HG03520 (cell line): ENCODE results near the gene LINC00305.

Experiments used
- ATAC-seq: cut with Tn5 transposase; IDR thresholded peaks from one replicate; pipeline ENCODE4 v1.9.1; 2021; ENCODE audit warnings: mild to moderate bottlenecking, moderate library complexity; ENCODE audit not compliant: unreplicated experiment

The LINC00305 gene

GRCh38 chr18:64116571-64117175, 32.2 kb downstream of the LINC00305 start:
- no peak for ATAC-seq

DNA sequence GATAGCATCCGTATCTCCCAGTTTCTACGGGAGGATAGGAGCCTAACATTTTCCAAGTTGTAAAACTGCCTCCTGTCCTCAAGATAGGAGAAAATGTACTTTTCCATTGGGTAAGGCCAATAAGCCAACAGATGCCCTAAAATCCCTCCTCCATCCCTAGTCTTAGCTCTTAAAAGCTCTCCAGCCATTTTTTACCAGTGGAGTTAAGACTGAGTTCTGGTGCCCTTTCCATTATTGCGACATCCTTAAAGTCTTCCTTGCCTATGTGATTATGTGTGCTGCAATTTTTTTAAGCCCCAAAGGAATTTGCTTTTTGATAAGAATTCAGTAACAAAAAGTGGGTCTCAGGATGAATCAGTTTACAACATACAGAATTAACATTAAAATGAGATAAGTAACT, 33.0 kb downstream of the LINC00305 start:
- ATAC-seq, result no peak

- ATAC-seq, result no peak
Observed at GRCh38 chr18:64111950-64112349, 36.9 kb downstream of the LINC00305 start.

DNA sequence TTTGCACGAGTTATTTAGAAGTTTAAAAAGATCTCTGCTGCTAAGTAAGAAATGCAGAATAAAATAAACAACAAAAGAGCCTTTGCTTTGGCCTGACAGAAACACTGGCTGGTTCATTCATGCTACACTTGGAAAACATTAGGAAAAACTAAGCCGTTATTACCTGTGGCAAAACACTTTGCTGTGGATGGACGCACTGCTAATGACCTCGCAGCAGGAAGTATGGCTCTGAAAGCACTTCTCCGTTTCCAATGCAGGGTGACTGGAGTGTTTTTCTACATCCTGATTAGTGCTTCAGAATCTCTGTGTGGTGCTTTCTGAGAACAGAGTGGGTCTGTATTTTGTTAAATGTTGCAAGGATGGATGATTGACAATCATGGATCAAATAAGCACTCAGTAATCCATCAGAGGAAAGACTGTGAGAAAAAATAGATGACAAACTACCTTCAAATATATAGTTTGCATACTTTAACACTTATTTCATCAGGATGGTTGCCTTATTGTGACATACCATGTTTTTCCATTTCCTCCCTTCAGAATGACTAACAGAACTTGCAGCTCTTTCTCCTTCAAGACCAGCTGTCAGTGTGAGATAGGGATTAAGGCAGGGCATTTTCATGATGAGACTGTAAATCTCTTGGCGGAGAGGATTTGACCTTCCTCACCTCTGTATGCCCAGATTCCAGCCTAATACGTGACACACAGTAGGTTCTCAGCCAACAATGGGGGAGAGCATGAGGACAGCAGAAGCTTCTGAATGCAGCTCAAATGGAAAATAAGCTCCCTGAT, 38.0 kb downstream of the LINC00305 start:
- no peak for ATAC-seq

DNA sequence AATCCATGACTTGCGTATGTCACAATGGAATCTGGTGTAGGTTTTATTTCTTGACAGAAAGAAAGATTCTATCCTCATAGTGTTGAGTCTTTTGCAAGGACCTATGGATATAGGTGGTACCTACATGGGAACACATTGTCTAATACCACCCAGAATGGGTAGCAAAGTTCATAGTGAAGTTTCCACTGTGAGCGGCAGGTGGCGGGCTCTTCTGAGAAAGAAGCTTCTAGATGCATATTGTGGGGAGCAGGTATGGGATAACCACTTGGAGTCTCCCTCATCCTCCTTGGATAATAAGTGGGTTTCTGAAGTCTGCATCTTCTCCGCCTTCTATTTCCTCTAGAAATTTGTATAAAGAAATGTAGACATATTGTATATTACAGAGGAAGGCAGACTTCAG, 44.9 kb downstream of the LINC00305 start:
- ATAC-seq, result no peak

- peak; percentile 62 for ATAC-seq
Observed at GRCh38 chr18:64100116-64100922, 48.6 kb downstream of the LINC00305 start.

DNA sequence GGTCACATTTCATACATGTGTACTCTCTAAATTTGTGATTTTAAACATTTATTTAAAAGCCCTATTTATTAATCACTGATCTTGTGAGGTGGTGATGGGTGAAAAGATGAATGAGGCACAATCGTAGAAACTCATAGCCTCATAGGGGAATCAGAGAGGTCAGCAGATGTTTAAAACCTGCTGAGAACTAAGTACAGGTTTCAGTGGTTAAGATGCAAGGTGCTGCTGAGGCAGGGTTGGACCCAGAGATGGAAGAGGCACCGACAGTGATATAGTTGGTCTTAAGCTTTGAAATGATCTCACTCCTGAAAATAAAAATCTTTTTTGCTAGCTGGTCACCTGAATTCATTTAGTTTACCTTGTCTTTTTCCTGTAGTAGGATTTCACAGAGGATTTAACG, 49.6 kb downstream of the LINC00305 start:
- ATAC-seq, result peak; percentile 54

DNA sequence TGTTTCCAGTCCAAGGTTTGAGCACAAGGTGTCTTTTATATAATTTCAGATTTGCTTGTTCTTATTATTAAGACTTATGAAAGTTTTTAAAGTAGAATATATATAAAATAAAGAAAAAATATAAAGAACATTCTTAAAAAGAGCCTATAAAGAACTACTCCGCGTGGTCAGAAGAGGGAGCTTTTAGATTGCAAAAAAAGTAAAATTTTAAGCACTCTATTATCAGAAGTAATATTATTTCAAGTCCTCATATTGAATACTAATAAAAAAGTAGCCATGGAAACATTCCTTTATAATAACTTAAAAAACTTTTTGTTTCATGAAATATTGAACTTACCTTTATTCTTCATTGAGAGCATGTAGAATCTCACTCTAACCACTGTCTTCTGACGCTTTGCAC, 51.4 kb downstream of the LINC00305 start:
- ATAC-seq, result no peak

- ATAC-seq, result no peak
Observed at GRCh38 chr18:64095056-64095455, 53.8 kb downstream of the LINC00305 start.

DNA sequence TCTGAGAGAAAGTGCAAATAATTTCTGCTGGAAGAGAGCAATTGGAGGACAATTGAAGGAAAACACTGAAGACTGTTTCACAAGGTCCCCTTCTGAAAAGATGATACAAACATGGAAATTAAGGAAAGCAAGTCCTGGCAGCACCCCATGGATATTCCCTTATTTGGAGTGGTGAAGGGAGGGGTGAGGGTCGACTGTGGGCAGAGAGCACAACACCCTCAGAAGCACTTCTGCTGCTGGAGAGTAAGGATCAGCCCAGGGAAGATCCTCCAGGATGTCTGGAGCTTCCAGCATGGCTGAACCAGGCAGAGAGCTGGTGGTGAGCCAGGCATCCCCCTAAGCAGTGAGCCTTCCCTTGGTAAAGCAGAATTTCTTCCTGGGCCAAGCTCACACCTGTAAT, 54.7 kb downstream of the LINC00305 start:
- ATAC-seq, result no peak

- ATAC-seq, result no peak
Observed at GRCh38 chr18:64091526-64091925, 57.4 kb downstream of the LINC00305 start.

GRCh38 chr18:64090876-64091275, 58.0 kb downstream of the LINC00305 start:
- no peak for ATAC-seq

DNA sequence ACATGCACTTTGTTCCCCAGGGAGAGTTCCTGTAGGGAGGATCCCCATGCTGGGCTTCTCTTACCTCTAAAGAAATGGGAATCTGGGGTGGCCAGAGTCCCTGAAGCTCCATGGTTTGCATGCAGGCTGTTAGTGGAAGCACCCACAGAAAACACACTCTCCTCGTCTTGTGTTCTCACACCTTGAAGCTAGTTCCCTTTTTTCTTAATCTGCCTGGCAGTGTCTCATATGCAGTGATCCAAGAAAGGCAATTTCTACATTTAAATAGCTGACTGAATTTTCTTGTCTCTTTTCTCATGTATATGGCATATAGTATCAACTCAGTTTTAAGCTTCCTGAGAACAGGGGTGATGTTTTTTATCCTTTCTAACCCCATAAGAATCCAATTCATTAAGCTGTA, 65.0 kb downstream of the LINC00305 start:
- no peak for ATAC-seq

GRCh38 chr18:64082513-64082912, 66.4 kb downstream of the LINC00305 start:
- ATAC-seq, result no peak

DNA sequence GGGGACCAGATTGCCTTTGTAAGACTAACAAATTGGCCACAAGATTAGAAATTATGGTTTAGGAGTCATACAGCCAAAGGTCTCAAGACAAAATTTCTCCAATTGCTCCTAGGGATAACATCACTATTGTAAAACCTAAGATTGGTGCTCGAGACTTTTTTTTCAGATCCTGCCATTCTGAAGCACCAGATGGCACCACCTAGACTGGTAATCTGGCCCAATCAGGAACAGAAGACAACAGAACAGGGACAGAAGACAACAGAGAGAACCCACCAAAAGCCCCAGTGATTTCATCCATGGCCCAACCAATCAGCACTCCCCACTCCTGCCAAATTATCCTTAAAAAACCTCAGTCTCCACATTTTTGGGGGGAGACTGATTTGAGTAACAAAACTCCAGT, 66.8 kb downstream of the LINC00305 start:
- ATAC-seq, result no peak

- no peak for ATAC-seq
Observed at GRCh38 chr18:64073971-64074370, 74.9 kb downstream of the LINC00305 start.

- no peak for ATAC-seq
Observed at GRCh38 chr18:64055019-64055418, 93.9 kb downstream of the LINC00305 start.

DNA sequence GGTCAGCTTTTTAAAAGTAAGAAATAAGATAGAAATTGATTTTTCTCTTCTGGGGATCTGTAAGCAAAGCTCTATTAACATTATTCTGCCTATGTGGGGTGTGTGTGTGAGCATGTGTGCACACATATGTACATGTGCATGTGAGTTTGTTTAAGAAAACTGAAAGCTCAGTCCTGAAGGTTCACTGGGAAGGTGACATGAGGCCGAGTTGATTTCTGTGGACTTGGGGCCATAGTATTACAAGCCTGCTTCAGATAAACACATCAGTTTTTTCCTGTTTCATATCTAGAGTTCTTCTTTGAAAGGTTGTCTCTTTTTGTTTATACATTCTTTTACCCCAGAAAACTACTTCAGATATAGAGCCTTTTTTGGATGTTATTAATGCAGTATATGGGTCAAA, 95.6 kb downstream of the LINC00305 start:
- ATAC-seq, result no peak

DNA sequence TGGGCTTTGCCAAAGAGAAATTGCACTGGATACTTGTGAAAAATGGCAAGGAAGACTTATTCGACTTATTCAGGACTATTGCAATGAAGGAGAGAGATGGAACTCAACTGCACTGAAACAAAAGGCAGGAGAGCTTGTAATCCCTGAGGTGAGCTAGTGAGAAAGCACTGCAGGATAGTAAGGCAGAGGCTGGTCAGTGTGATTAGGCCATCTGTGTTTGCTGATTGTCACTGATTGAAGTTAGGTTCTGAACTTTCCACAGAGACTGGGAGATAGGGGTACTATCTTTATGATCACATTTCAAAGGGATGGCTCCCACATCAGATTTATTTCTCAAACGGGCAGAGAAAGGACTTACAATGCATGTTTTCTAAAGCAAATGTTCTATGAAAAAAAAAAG, 96.1 kb downstream of the LINC00305 start:
- no peak for ATAC-seq

DNA sequence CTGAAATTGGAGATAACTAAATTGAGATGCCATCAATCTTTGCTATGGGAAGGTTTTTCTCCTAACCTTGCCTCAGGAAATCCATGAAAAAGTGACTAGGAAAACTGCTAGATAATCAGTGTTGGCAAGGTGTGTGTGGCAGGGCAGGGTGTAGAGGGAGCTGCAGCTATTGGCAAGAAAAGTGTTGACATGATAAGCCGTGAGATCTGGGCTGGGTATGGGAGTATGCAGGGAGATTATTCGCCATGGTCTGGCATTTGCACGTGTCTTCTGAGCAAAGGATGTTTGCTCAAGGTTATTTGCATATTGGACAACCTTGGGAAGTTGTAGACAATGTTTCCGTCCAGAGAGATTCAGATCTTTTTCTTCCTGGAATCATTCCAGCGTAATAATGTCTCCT, 104.3 kb downstream of the LINC00305 start:
- no peak for ATAC-seq

- no peak for ATAC-seq
Observed at GRCh38 chr18:64042728-64043358, 106.0 kb downstream of the LINC00305 start.
